Nephron progenitor cell (in vitro differentiated cells): Measurements from ENCODE around the gene SLC16A13.
"Not testable (repeated sequence)": the region's sequence is repeated elsewhere in the genome, so short reads cannot be mapped to it uniquely, and the experiment has no call there.

Experiments used
- DNase-seq: peaks from one replicate; pipeline ENCODE4 v3.0.0; 2021
- H3K27ac Mint-ChIP-seq: 2 replicates; pipeline ENCODE4 v1.8.0; 2021; ENCODE audit warnings: mild to moderate bottlenecking, moderate library complexity, mixed read lengths
- H3K27me3 Mint-ChIP-seq: 2 replicates; pipeline ENCODE4 v1.8.0; 2021; ENCODE audit warnings: mild to moderate bottlenecking, low read depth, mixed read lengths; ENCODE audit not compliant: poor library complexity
- H3K36me3 Mint-ChIP-seq: 2 replicates; pipeline ENCODE4 v1.8.0; 2021; ENCODE audit warnings: low read depth, mixed read lengths
- H3K4me1 Mint-ChIP-seq: 2 replicates; pipeline ENCODE4 v1.8.0; 2021; ENCODE audit warnings: mixed read lengths
- H3K4me3 Mint-ChIP-seq: 2 replicates; pipeline ENCODE4 v1.8.0; 2021; ENCODE audit warnings: mild to moderate bottlenecking, moderate library complexity, mixed read lengths
- H3K9me3 Mint-ChIP-seq: 2 replicates; pipeline ENCODE4 v1.8.0; 2021; ENCODE audit warnings: mild to moderate bottlenecking, moderate library complexity, mixed read lengths
- CTCF ChIP-seq: fragments of 200-600 bp; sonication (generic); IDR thresholded peaks from 2 replicates; pipeline ENCODE4 v1.5.0; 2021; ENCODE audit warnings: antibody characterized with exemption

The SLC16A13 gene

GRCh38 chr17:7035591-7036368, at the start of gene SLC16A13:
Gene SLC16A13, plus strand, starts transcription at chr17:7036015. Its CDS starts 368 bp downstream, at chr17:7036383.
- no peaks in the 10 kb centered on the region for H3K36me3 Mint-ChIP-seq
- peak; percentile 92 for DNase-seq
- TF ChIP-seq CTCF, result no peak
- no peaks in the 10 kb centered on the region for H3K9me3 Mint-ChIP-seq
- H3K4me1 Mint-ChIP-seq, result peaks cover 43% of the 10 kb centered on the region
- H3K4me3 Mint-ChIP-seq, result peak within 1 kb of the TSS; percentile 97
- peak within 1 kb of the TSS; percentile 93 for H3K27ac Mint-ChIP-seq
- peaks cover 9% of the 10 kb centered on the region for H3K27me3 Mint-ChIP-seq

- H3K36me3 Mint-ChIP-seq, result peaks cover 4% of the 10 kb centered on the region
- H3K4me1 Mint-ChIP-seq, result no peaks in the 10 kb centered on the region
- no peak for TF ChIP-seq CTCF
- H3K9me3 Mint-ChIP-seq, result no peaks in the 10 kb centered on the region
- DNase-seq, result no peak
- H3K4me3 Mint-ChIP-seq, result no peak overlapping the region
- peaks cover 30% of the 10 kb centered on the region for H3K27me3 Mint-ChIP-seq
- H3K27ac Mint-ChIP-seq, result no peak overlapping the region
Observed at GRCh38 chr17:6986676-6987075, 49.1 kb upstream of the SLC16A13 start.

GRCh38 chr17:6989779-6990178, 46.0 kb upstream of the SLC16A13 start:
- H3K27me3 Mint-ChIP-seq, result peaks cover 20% of the 10 kb centered on the region
- H3K4me3 Mint-ChIP-seq, result no peak overlapping the region

GRCh38 chr17:6993613-6994056, 42.2 kb upstream of the SLC16A13 start:
- DNase-seq, H3K4me3 Mint-ChIP-seq, H3K27ac Mint-ChIP-seq, H3K9me3 Mint-ChIP-seq: not testable (repeated sequence)
- Mint-ChIP-seq H3K36me3 (peaks cover 25% of the 10 kb centered on the region), H3K27me3 (peaks cover 20% of the 10 kb centered on the region), H3K4me1 (peaks cover 12% of the 10 kb centered on the region)

More at GRCh38 chr17:6989779-6990178, 46.0 kb upstream of the SLC16A13 start:
- no peak for DNase-seq
- Mint-ChIP-seq H3K36me3 (peaks cover 7% of the 10 kb centered on the region), H3K9me3 (no peaks in the 10 kb centered on the region), H3K27ac (no peak overlapping the region), H3K4me1 (peaks cover 8% of the 10 kb centered on the region)
- no peak for TF ChIP-seq CTCF

- peaks cover 20% of the 10 kb centered on the region for H3K27me3 Mint-ChIP-seq
Observed at GRCh38 chr17:6994118-6994598, 41.7 kb upstream of the SLC16A13 start.

More at GRCh38 chr17:6994118-6994598, 41.7 kb upstream of the SLC16A13 start:
- no peak overlapping the region for H3K27ac Mint-ChIP-seq
- TF ChIP-seq CTCF, result no peak
- peaks cover 28% of the 10 kb centered on the region for H3K36me3 Mint-ChIP-seq
- no peak for DNase-seq
- H3K4me3 Mint-ChIP-seq, result peak overlapping the region; percentile 67
- H3K4me1 Mint-ChIP-seq, result peaks cover 12% of the 10 kb centered on the region
- H3K9me3 Mint-ChIP-seq, result no peaks in the 10 kb centered on the region
